CD4-positive, alpha-beta T cell treated with Interleukin-10 for 1 hour (primary cell): ENCODE measurements around the gene RPL5.

Experiments used
- DNase-seq: peaks from one replicate; pipeline ENCODE4 v3.0.0-alpha.2; 2020

Gene RPL5

GRCh38 chr1:92820551-92820950 lies 11.3 kb upstream of the RPL5 start:
- no peak for DNase-seq

- DNase-seq = no peak
Measured at GRCh38 chr1:92822879-92823278, 9.0 kb upstream of the RPL5 start.

GRCh38 chr1:92826792-92827191 lies 5.0 kb upstream of the RPL5 start:
- no peak for DNase-seq

- no peak for DNase-seq
Measured at GRCh38 chr1:92831368-92831761, 475 bp upstream of the RPL5 start.

- peak; percentile 26 for DNase-seq
Measured at GRCh38 chr1:92832537-92833114, 786 bp downstream of the RPL5 start.

- peak; percentile 24 for DNase-seq
Measured at GRCh38 chr1:92833840-92834239, 2.0 kb downstream of the RPL5 start.

GRCh38 chr1:92834617-92835016 lies 2.8 kb downstream of the RPL5 start:
- DNase-seq = no peak

GRCh38 chr1:92837062-92837461 lies 5.2 kb downstream of the RPL5 start:
- no peak for DNase-seq

GRCh38 chr1:92838519-92838918 lies 6.7 kb downstream of the RPL5 start:
- no peak for DNase-seq

- no peak for DNase-seq
Measured at GRCh38 chr1:92839442-92839841, 7.6 kb downstream of the RPL5 start.

GRCh38 chr1:92840600-92840999 lies 8.8 kb downstream of the RPL5 start:
- DNase-seq = no peak

GRCh38 chr1:92842082-92843045 lies 10.5 kb downstream of the RPL5 start:
- DNase-seq = no peak

GRCh38 chr1:92843046-92843423 lies 11.2 kb downstream of the RPL5 start:
- no peak for DNase-seq

GRCh38 chr1:92843429-92844352 lies 11.9 kb downstream of the RPL5 start:
- no peak for DNase-seq

GRCh38 chr1:92844439-92844838 lies 12.6 kb downstream of the RPL5 start:
- no peak for DNase-seq

GRCh38 chr1:92845908-92846307 lies 14.1 kb downstream of the RPL5 start:
- DNase-seq = no peak

GRCh38 chr1:92848201-92848600 lies 16.4 kb downstream of the RPL5 start:
- DNase-seq = no peak

- no peak for DNase-seq
Measured at GRCh38 chr1:92850019-92850418, 18.2 kb downstream of the RPL5 start.

- no peak for DNase-seq
Measured at GRCh38 chr1:92851729-92852128, 19.9 kb downstream of the RPL5 start.

GRCh38 chr1:92853299-92853698 lies 21.5 kb downstream of the RPL5 start:
- no peak for DNase-seq

GRCh38 chr1:92854101-92854785 lies 22.4 kb downstream of the RPL5 start:
- DNase-seq = no peak

GRCh38 chr1:92855236-92855635 lies 23.4 kb downstream of the RPL5 start:
- DNase-seq = no peak

GRCh38 chr1:92857817-92858216 lies 26.0 kb downstream of the RPL5 start:
- DNase-seq = no peak
